BJ (cell line): ENCODE measurements around the gene ARL8B. TPM values are rescaled to one million over a fixed set of nuclear protein-coding genes. Genes with fewer than 3 reads are reported as not detected.

Experiments used
- CTCF ChIA-PET: fragments of 350-600 bp; formaldehyde crosslinking; extraction: SDS; loops from one replicate; lab custom pipeline; 2021; ENCODE audit warnings: antibody characterized with exemption, inconsistent platforms; lab: Yijun Ruan, JAX
- POLR2A ChIA-PET: fragments of 300-600 bp; sonication (Branson Sonifier 250); formaldehyde crosslinking; extraction: SDS; loops from one replicate; lab custom pipeline; 2021; ENCODE audit warnings: antibody characterized with exemption; lab: Charles Lee
- DNase-seq: peaks from one replicate; pipeline ENCODE4 v3.0.0-alpha.2; 2011; ENCODE audit warnings: low read depth
- H3K27me3 ChIP-seq: 2 replicates; pipeline ENCODE4 v1.6.0; 2011; ENCODE audit warnings: low read length; ENCODE audit not compliant: control insufficient read depth, insufficient read depth
- H3K36me3 ChIP-seq: 2 replicates; pipeline ENCODE4 v1.5.1; 2011; ENCODE audit warnings: low read length; ENCODE audit not compliant: control insufficient read depth, insufficient read depth
- H3K4me3 ChIP-seq: 2 replicates; pipeline ENCODE4 v1.5.1; 2011; ENCODE audit warnings: low read depth, mild to moderate bottlenecking, control low read depth, low read length
- CTCF ChIP-seq: IDR thresholded peaks from 2 replicates; pipeline ENCODE4 v1.5.1; 2011; ENCODE audit warnings: low read depth, mild to moderate bottlenecking, control low read depth, inconsistent platforms, low read length, moderate library complexity; ENCODE audit not compliant: insufficient read depth
- polyA plus RNA-seq: library from polyadenylated mRNA; depleted of rRNA; stranded (reverse); fragments of >200 nt; gene quantifications from 2 replicates; pipeline ENCODE4 v1.2.3, GENCODE V29; 2011

The ARL8B gene
- polyA plus RNA-seq, 1 experiment: 20.3 TPM

DNA sequence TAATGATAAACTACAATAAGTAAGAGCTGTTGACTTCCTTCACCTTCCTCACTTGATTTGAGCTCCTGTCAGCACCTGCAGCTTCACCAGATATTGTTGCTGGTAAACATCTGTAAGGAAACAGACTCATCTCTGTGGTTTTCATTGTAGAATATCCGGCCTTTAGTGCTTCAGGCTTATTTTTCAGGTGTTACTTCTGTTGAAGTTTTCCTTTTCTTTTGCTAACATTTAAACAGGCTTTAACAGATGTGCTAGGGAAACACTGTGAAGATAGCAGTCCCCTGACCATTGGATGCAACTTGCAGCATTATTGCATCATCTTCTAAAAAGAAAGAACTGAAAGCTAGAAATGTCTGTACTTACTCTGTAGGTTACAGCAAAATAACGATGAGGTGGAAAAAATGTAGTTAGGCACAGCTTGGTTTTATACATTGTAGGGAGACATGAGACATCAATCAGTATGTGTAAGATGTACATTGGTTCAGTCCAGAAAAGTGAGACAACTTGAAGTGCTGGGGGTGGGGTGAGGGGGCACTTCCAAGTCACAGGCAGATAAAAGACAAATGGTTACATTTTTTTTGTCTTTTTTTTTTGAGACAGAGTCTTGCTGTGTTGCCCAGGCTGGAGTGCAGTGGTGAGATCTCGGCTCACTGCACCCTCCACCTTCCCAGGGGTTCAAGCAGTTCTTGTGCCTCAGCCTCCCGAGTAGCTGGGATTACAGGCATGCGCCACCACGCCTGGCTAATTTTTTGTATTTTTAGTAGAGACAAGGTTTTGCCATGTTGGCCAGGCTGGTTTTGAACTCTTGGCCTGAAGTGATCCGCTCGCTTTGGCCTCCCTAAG is 75.6 kb downstream of the ARL8B start:
- ChIA-PET POLR2A (interaction anchor here (0.5 kb wide), 1 partner anchor 10 kb away, joined by 3 read pairs; the partner anchor contains the start of gene EDEM1), CTCF (interaction anchor here (1.2 to 3.0 kb wide), 3 partner anchors 9 to 16 kb away, joined by 3 to 6 read pairs (median 4); no protein-coding TSS in a partner anchor)
- Histone ChIP-seq H3K27me3 (no peaks in the 10 kb centered on the region), H3K36me3 (peaks cover 2% of the 10 kb centered on the region; the same call in 1 of the 2 replicates), H3K4me3 (no peak overlapping the region)
- TF ChIP-seq CTCF: no peak
- DNase-seq: peak; percentile 30

DNA sequence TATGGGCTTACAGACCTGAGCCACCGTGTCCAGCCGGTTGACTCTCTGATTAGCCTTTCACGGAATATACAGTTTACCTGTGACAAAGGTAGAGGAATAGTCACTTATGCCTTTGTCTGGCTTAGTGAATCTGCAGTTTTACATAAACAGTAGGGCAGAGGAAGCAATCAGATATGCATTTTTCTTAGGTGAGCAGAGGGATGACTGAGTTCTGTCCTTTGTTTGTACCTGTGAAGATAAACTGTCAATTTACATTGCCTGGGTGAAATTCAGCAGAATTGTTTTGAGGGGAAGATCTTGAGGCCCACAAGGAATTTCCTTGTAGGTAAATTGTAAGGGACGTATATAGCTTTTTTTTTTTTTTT is 76.2 kb downstream of the ARL8B start:
- Histone ChIP-seq H3K4me3 (no peak overlapping the region), H3K36me3 (peaks cover 5% of the 10 kb centered on the region), H3K27me3 (no peaks in the 10 kb centered on the region)
- no peak for TF ChIP-seq CTCF
- CTCF ChIA-PET: interaction anchor here (1.2 kb wide), 1 partner anchor 9 kb away, joined by 3 read pairs; no protein-coding TSS in a partner anchor
- POLR2A ChIA-PET: interaction anchor here (0.6 kb wide), 1 partner anchor 59 kb away, joined by 3 read pairs; no protein-coding TSS in a partner anchor
- DNase-seq: no peak

GRCh38 chr3:5198986-5199731 is 77.1 kb downstream of the ARL8B start:
- no peak for DNase-seq
- Histone ChIP-seq H3K27me3 (no peaks in the 10 kb centered on the region), H3K4me3 (no peak overlapping the region), H3K36me3 (peaks cover 8% of the 10 kb centered on the region)
- ChIA-PET POLR2A (interaction anchor here (0.6 kb wide), 1 partner anchor 60 kb away, joined by 3 read pairs; no protein-coding TSS in a partner anchor), CTCF (no interaction called here)
- TF ChIP-seq CTCF: no peak

- no peak overlapping the region for H3K4me3 ChIP-seq
- no peaks in the 10 kb centered on the region for H3K27me3 ChIP-seq
- ChIA-PET CTCF (no interaction called here), POLR2A (no interaction called here)
- H3K36me3 ChIP-seq: peaks cover 12% of the 10 kb centered on the region
- TF ChIP-seq CTCF: no peak
- DNase-seq: no peak
Measured at GRCh38 chr3:5201536-5201935, 79.4 kb downstream of the ARL8B start.

DNA sequence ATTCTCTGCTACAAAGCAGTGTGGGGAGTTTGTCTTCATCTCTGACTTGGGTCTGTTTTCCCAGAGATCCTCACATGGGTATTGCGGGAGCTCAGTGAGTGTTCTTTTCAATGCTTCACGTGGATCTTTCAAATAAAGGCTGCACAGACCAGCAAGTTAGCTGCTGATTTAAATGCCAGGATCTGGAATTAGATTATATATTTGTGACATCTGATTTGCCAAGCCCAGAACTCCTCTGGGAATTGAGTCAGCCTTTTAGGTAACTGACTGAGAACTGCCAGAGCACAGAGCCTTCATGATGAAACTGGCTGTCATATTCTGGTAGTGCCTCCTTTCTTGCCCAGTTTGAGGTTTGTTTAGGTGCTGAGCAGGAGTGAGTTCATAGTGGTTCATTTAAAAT is 80.1 kb downstream of the ARL8B start:
- H3K27me3 ChIP-seq: no peaks in the 10 kb centered on the region
- peaks cover 12% of the 10 kb centered on the region for H3K36me3 ChIP-seq
- DNase-seq: no peak
- ChIA-PET POLR2A (no interaction called here), CTCF (no interaction called here)
- TF ChIP-seq CTCF: no peak
- no peak overlapping the region for H3K4me3 ChIP-seq
